PC-3 (cell line): Measurements from ENCODE around the gene IL21R.

Source experiments
- EZH2 ChIP-seq: fragments of 300-600 bp; sonication (generic); IDR thresholded peaks from one replicate; pipeline ENCODE4 v1.6.1; 2017; ENCODE audit warnings: antibody characterized with exemption, mild to moderate bottlenecking, low read length; ENCODE audit not compliant: unreplicated experiment
- TF ChIP-seq, protein P1 (sequence below): fragments of 300-600 bp; sonication (generic); conservative IDR thresholded peaks from 2 replicates; pipeline ENCODE4 v1.5.1; 2017; ENCODE audit warnings: antibody characterized with exemption, low read depth, mild to moderate bottlenecking, low read length

DNA sequence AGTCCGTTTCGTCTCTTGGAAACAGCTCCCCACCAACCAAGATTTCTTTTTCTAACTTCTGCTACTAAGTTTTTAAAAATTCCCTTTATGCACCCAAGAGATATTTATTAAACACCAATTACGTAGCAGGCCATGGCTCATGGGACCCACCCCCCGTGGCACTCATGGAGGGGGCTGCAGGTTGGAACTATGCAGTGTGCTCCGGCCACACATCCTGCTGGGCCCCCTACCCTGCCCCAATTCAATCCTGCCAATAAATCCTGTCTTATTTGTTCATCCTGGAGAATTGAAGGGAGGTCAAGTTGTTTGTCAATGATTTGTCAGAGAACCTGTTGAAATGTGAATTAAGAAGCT lies 48.2 kb downstream of the IL21R start:
- TF ChIP-seq, protein P1, sequence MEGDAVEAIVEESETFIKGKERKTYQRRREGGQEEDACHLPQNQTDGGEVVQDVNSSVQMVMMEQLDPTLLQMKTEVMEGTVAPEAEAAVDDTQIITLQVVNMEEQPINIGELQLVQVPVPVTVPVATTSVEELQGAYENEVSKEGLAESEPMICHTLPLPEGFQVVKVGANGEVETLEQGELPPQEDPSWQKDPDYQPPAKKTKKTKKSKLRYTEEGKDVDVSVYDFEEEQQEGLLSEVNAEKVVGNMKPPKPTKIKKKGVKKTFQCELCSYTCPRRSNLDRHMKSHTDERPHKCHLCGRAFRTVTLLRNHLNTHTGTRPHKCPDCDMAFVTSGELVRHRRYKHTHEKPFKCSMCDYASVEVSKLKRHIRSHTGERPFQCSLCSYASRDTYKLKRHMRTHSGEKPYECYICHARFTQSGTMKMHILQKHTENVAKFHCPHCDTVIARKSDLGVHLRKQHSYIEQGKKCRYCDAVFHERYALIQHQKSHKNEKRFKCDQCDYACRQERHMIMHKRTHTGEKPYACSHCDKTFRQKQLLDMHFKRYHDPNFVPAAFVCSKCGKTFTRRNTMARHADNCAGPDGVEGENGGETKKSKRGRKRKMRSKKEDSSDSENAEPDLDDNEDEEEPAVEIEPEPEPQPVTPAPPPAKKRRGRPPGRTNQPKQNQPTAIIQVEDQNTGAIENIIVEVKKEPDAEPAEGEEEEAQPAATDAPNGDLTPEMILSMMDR: no peak
- no peak for TF ChIP-seq EZH2
